Renal pelvis (tissue), 4 donors: Measurements from ENCODE around the gene NEMP1. TPM values are rescaled to one million over a fixed set of nuclear protein-coding genes. Genes with fewer than 3 reads are reported as not detected.
"Not testable (repeated sequence)": the region's sequence is repeated elsewhere in the genome, so short reads cannot be mapped to it uniquely, and the experiment has no call there.

Experiments used
- DNase-seq: peaks from one replicate; pipeline ENCODE4 v3.0.0-alpha.2; 2013
- polyA plus RNA-seq, 3 donors: library from polyadenylated mRNA; unstranded; fragments of 120-200 nt; gene quantifications; one replicate each; pipeline ENCODE4 v1.2.1, GENCODE V29; 2013; ENCODE audit not compliant: insufficient read length in 3 of 3

Gene NEMP1
- polyA plus RNA-seq, 3 donors = 22.1 to 35.0 (median 27.9) TPM

DNA sequence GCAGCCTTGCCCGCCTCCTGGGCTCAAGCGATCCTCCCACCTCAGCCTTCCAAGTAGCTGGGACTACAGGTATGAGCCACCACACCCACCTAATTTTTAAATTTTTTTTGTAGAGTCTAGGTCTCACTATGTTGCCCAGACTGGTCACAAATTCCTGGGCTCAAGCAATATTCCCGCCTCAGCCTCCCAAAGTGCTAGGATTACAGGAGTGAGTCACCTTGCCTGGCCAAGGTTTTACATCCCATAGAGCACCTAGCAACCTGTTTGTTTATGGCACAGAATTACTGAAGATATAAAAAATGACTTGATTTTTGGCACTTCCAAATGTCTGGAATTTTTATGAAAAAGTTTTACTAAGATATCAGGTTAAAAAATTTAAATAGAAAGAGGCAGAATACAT, 45.2 kb downstream of the NEMP1 start:
- DNase-seq = no peak

DNA sequence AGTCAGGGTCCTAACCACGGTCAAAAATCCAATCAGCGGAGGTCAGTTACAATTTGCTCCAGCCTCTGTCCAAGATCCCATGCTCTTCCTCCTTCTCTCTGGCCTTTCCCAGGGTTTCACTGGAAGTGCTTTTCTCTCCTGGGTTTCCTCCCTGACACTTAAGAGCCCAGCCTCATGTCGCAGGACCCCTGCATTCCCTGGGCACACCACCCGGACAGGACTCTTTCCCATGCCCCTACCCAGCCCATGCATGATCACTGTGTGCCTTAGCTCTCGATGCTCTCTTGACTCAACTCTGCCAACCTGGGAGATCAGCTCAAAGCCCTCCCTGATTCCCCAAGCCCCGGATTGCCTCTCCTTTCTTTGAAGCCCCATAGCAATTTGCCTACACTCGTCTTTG, 46.8 kb downstream of the NEMP1 start:
- DNase-seq = no peak

DNA sequence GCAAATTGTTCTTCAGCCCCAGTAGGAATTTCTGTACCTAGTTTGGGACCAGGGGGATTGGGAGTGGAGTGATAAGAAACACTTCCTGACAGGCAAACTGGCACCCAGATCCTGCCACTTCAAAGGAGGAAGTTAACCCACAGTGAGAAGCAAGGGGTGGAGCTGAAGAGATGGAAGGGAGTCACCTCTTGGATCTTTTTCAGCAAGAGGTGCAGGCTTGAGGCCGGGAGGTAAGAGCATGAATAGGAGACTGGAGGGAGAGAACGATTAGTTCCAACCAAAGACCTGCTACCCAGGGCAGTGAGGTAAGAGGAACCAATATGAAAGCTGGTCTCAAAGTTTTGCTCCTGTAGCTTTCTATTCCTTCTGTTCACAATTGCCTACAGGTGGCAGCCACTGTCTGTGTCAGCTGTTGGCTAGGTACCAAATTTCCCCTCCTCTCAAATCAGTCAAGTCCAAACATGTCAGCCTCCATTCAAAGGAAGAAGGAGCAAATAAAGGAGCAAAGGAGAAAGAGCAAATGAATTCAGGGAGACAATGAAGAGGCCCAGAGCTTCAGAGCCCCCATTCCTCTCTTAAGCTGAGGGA, 47.4 kb downstream of the NEMP1 start:
- DNase-seq = no peak

DNA sequence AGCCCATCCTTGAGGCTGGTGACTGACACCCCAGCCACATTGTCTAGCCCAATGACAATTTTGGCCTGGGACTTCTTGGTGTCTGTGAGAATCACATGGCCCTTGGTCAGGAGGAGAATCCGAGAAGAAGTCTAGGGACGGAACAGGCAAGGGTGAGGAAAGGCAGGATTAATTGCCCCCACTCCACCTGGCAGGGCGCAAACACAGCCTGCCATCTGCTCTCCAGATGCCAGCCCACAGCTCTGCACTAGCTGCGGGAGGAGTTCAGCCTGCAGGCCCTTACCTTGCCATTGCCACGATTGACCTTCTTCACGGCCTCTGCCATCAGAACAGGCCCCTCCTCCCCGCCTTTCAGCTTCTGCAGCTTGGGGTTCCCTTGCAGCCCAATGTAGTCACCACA, 49.1 kb downstream of the NEMP1 start:
- DNase-seq = no peak

DNA sequence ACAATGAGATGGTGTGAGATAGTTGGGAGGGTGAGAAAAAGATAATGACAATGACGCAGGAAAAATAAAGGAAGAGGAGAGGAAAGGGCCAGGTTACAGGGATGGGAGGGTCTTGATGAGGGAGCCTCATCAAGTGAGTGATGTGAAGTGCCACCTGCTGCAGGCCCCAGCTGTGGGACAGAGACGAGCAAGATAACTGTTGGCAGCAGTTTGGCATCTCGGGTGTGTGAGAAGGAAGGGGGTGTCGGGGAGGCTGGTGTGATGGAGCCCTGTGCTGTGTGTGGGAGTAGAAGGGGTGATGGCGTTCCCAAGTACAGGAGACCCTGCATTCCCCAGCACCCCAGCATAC, 50.8 kb downstream of the NEMP1 start:
- no peak for DNase-seq

DNA sequence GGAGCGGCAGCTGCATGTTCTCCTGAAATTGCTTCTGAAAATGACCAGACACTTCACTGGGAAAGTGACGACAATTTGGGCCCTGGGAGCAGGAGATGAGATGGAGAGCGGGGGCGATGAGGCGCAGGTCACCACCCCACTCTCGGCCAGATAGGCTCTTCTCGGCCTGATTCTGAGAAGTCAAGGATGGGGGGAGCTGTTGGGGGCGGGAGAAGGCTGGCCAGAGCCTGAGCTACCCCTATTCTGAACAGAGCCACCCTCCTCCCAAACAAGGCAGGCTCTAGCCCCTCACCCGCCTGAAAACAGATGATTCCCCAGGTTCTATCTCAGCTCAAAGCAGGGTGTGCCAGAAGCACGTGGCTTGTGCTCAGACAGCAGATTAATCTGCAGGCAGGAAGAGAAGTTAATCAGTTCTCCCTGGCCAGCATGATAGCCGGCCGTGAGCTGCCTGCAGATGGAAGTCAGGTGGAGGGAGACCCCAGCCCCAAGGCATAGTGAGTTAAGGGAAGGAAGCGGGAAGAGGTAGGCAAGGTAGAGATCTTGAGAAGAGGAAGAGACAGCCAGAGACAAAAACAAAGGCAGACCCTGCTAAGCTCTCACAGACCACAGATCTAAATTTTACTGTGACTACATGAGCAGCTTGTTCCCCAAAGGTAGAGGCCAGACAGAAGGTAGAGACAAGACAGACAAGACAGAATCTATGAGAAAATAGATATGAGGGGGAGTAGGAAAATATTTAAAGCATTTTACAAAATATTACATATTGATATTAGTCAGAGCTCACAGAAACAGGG, 51.4 kb downstream of the NEMP1 start:
- DNase-seq = no peak

DNA sequence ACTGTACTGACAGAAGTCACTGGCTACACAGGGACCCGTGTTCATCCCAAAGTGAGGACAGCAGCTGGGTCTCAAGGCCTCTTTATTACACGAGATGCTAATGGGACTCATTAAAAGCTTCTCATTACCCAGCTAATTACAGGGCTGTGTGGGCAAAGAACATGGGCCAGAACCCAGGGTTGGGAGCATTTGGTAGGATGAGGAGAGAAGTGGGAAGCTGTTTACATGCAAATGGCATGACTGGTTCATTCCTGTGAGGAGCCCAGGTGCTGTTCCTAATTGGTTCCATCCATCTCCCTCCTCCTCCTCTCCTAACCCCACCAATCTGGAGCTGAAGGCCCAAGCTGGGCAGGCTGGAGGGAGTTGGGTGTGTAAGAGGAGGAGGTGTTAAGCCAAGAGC, 53.4 kb downstream of the NEMP1 start:
- DNase-seq = no peak

DNA sequence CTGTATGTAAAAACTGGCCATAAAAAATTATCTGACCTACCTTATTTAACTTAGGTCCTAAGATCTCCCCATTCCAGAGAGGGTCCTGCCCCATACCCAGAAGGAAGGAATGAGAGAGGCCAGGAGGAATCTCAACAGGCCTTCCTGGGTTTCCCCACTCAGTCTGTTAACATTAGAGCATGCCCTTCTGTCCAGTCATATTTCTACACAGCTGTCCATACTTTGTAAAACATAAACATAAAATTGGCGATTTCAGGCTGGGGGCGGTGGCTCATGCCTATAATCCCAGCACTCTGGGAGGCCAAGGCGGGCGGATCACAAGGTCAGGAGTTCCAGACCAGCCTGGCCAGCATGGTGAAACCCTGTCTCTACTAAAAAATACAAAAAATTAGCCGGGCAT, 56.3 kb downstream of the NEMP1 start:
- DNase-seq = not testable (repeated sequence)

DNA sequence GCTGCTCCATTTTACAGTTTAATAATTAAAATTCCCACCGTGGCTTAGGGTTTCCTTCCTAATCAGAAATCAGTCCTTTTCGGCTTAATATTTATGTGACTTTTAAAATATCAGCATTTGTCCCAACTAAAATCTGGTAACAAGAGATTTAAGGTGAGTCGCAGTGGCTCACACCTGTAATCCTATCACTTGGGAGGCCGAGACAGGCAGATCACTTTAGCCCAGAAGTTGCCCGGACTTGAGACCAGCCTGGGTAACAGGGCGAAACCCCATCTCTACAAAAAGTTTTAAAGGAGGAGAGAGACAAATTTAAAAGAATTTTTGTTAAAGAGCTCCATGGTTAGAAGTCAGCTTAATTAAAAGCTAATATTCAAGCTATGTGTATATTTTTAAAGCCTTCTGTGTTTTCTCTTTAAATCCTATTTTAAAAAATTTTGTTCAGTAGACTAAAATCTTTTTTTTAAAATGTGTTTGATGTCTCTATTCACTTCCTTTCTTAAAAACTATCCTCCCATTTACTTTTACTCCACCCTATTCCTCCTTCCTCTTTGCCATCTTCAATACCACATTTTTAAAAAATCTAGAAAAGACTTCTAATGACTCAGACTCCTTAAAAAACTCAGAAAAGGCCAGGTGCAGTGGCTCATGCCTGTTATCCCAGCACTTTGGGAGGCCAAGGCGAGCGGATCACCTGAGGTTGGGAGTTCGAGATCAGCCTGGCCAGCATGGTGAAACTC, 58.4 kb downstream of the NEMP1 start:
- no peak for DNase-seq

DNA sequence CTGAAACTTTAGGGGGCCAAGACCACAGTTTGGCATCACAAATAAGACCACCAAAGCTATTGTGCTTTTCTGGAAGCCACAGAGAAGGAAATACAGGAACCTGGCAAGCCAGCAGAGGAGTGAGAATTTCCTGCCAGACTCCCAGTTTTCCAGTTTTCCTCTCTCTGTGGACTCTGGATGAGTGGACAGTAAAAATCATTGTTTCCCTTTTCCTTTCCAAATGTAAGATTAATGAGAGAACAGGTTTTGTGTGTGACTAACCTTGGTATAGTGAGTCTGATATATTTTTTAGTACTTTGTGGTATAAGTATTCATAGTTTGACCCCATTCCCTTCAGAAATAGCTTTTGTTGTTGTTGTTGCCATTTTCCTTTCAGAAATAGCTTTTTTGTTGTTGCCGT, 59.7 kb downstream of the NEMP1 start:
- DNase-seq = no peak

DNA sequence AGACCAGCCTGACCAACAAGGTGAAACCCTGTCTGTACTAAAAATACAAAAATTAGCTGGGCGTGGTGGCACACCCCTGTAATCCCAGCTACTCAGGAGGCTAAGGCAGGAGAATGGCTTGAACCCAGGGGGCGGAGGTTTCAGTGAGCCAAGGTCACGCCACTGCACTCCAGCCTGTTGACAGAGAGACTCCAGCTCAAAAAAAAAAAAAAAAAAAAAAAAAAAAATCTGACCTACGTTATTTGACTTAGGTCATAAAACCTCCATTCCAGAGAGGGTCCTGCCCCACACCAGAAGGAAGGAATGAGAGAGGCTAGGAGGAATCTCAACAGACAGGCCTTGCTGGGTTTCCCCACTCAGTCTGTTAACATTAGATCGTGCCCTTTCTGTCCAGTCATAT, 60.2 kb downstream of the NEMP1 start:
- not testable (repeated sequence) for DNase-seq

DNA sequence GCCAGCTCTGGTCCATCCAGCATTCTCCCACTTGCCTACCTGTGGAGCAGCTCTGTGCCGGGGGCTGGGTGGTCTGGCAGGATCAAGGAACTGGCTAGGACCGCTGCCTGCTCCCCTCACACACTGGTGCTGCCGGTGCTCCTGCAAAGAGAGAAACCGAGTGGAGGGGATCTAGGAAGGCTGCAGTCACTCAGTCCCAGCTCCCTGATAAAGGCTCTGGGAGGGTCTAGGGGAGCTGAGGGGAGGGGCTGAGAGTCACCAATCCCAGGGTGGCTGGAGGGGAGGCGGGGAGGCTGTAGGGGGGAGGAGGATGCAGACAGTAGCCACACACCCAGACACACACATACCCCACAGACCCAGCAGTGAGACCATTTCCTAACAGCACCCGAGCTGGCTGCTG, 62.2 kb downstream of the NEMP1 start, which contains the start of gene TAC3:
Gene TAC3 (minus strand): TSS at position 182 of the 400 bp plus-strand sequence. CDS start 732 bp downstream, outside the sequence.
- no peak for DNase-seq

DNA sequence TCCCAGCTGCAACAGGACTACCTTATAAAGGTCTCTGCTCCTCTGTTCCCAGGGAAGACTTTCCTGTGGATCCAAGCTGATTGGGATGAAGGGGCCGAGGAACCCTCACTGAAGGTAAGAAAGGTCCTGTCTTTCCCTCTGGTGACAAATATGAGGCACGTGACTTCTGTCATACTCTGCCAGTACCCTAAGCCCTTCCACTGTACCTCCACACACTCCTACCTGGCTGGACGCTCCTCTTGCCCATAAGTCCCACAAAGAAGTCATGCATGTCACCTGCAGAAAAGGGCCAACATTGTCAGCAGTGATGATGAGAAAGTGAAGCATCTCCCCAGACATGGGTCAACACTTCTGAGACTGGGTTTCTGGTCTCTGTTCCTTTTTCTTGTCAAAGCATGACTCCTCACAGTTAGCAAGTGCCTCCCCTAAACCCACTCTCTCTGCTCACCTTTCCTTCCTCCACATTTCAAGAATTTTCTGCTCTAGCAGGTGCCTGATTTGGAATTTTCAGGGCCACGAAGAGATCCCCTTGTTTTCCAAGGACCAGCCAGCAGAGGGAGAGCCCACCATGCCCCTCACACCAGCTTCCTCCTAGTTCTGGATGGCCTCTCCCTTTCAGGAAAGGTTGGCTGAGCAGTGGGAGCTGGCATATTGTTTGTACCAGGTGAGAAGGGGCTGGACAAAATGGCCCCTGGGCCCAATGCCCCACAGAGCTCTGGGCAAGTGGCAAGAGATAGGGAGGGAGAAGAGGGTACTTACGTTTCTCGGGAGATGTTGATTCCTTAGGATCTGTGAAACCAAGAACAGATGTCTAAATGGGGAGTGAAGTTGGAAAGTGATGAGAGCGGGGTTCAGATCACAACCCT, 65.8 kb downstream of the NEMP1 start:
- DNase-seq = no peak

DNA sequence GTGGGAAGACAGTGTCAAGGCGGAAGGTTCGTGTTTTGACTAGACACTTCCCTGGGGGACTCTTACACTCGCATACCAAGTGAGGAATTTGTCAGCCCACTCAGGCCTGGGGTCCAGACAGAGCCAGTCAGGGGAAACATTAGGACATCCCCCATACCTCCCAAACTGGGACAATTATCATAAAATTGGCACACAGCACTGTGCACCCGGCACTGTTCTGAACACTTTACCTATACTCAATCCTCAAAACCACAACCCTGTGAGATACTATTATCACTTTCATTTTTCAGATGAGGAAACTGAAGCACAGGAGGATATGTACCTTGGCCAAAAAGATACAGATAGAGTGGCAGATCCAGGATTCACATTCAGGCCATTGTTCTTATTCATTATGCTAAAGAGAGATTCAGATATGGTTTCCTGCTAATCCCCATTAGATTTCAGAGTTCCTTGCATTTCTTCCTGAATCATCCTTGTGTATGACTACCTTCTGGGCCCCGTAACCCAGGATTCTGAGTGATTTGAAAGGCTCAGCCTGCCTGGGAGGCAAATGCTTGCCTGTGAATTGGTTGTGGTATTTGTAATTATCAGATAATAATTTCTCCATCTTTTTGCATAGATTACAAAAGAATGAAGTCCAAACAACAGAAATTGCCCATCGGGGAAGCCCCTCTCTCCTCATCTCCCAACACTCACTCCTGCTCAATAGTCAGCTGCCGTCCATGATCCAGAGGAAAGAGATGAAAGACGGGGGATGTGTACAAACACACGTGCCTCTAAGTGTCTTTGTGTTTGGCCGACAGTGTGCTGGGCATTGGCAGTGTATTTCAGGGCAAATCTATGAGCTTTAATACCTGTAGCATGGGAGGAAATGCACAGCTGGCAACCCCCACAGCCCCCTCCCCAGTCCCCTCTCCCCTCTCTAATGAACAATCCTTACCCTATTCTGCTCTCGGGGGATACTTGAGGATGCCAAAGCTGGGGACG, 66.9 kb downstream of the NEMP1 start:
- no peak for DNase-seq

DNA sequence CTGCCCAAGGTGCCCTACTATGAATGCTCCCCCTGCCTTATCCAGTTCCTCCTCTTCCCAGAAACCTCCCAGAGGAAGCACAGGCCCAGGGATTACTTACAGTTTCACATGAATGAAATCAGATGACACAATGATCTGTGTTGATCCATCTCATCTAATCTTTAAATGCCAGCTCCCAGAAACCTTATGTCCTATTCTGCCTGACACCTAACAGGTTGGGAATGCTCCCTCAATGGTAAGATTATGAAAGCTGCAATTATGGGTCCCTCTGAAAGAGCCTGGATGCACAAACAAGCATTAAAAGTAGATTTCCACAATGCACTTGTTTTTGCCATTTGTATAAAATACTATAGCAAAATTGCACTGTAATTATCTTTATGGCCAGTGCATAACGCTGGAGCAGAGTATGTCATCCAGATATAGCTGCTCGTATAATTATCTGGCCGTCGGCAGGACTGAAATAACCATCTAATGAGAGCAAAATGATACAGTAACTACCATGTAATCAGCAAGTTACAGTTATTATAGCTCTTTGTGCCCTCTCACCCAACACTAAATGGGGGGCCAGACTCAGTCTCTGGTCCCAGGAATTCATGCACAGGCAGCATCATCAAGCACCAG, 67.9 kb downstream of the NEMP1 start:
- no peak for DNase-seq

DNA sequence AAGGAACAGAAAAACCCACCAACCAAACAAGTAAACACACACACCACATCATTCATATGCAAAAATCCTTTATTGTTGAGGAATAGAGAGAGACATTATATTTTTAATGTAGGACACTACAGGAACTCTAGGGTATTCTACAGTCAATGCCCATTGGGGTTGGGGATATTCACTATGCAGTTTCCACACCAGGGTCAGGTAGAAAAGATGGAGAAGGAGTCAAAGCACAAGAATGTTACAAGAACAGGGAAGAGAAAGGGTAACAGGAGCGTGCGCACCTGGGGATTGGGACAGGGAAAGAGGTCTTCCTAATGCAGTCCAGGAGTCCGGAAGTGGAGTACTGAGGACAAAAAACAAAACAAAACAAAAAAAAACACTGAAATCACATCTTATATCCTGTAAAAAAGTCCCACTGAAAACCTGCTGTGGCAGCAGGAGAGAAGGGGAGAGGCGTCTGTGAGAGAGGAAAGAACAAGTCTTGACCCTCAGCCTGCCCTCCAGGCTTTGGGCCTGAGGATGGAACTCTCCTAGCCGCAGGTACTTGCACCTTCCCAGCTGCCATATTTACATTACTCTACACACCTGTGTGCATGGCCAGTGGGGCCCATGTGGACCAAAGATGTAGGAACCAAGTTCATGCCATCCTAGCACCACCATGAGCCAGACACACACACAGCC, 68.5 kb downstream of the NEMP1 start:
- no peak for DNase-seq

DNA sequence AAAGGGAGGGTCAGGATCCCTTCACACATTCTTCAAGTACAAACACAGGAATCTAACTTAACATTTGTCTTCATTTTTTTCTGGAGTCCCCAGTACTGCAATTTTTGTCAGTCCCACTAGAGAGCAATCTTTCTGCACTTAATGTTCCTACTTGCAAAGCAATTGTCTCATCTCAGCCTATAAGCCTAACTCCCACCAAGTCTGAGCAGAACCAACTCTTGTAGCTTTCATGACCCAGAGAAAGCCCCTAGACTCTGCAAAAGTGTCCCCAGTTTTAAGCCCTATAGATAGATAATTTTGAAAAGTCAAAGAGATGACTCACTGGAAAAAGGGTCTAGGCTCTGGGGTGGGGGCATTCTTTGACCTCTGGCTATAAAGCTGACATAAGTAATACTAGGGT, 70.4 kb downstream of the NEMP1 start:
- DNase-seq = peak; percentile 64

DNA sequence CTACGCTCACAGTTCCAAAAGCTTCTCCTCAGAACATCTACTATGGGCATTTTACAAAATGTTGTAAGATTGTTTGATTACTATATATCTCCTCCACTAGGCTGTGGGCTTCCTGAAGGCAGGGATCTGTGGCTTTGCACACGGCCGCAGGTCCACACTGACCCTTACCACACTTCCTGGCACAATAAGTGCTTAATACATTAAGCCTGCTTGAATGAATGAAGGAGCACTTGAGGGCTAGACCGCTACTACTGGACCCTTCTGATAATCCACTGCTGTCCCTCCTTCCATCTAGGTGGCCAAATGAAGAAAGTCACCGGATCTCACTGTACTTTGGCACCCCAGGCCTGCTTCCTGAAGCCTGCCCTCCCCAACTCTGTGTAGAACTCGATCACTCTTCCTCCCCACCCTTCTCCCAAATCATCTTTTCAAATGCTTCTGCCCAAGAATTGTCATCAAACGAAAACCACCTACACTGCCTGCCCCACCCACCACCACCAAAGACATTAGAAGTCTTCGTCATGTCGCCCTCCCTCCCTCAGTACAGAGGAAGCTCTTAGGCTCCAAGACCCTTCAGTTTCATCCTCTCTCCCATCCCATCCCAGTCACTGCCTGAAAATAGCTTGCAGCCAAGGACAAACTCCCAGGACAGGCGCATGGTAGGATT, 71.6 kb downstream of the NEMP1 start:
- no peak for DNase-seq
